H1 (cell line): Measurements from ENCODE around the gene MIA2. TPM values are rescaled to one million over a fixed set of nuclear protein-coding genes. Genes with fewer than 3 reads are reported as not detected.
A peak's percentile ranks its signal among the peaks of the same experiment; 100 is the strongest.

Experiments
- FOSL1 ChIP-seq: IDR thresholded peaks from 2 replicates; pipeline ENCODE4 v1.6.1; 2011; ENCODE audit warnings: mild to moderate bottlenecking, low read depth, low read length, moderate library complexity; ENCODE audit not compliant: insufficient read depth
- GTF2F1 ChIP-seq: IDR thresholded peaks from 2 replicates; pipeline ENCODE4 v1.6.1; 2012; ENCODE audit warnings: low read depth, low read length, improper control_type of control experiment, borderline replicate concordance
- KDM5A ChIP-seq: fragments of 200-600 bp; IDR thresholded peaks from 2 replicates; pipeline ENCODE4 v1.7.1; 2012; ENCODE audit warnings: mild to moderate bottlenecking, low read length, inconsistent platforms, mixed read lengths
- PHF8 ChIP-seq: fragments of 200-600 bp; sonication (generic); conservative IDR thresholded peaks from 2 replicates; pipeline ENCODE4 v1.7.1; 2012; ENCODE audit warnings: low read depth, mild to moderate bottlenecking, inconsistent platforms, low read length, moderate library complexity
- POLR2AphosphoS5 ChIP-seq: IDR thresholded peaks from 2 replicates; pipeline ENCODE4 v1.6.1; 2011; ENCODE audit warnings: low read depth, low read length
- RAD21 ChIP-seq, 2 experiments: IDR thresholded peaks in 1 of 2; conservative IDR thresholded peaks in 1 of 2; 2 replicates each; pipeline ENCODE4 v1.6.1; 2011; ENCODE audit warnings: low read depth in 2 of 2, low read length in 2 of 2, improper control_type of control experiment in 1 of 2, inconsistent platforms in 1 of 2, mild to moderate bottlenecking in 1 of 2, moderate library complexity in 1 of 2
- RBBP5 ChIP-seq: IDR thresholded peaks from 2 replicates; pipeline ENCODE4 v1.7.1; 2012; ENCODE audit warnings: low read depth, mild to moderate bottlenecking, inconsistent platforms, low read length, moderate library complexity, borderline replicate concordance
- TAF7 ChIP-seq: optimal IDR thresholded peaks from 2 replicates; pipeline ENCODE3; 2011; ENCODE audit warnings: low read depth, mild to moderate bottlenecking, inconsistent platforms, low read length, moderate library complexity, borderline replicate concordance
- polyA plus RNA-seq, 7 experiments: library from polyadenylated mRNA; depleted of rRNA in 3 of 7; stranded (reverse) in 5 of 7; unstranded in 2 of 7; fragments of >200 nt in 5 of 7; fragments of 200-250 nt in 2 of 7; gene quantifications; 1 replicate in 5 of 7; 2 replicates in 1 of 7; 4 replicates in 1 of 7; pipeline versions ENCODE4 v1.2.1 to v1.2.3, GENCODE V29; 2011 to 2013; ENCODE audit warnings: missing spikeins in 2 of 7, mixed read lengths in 2 of 7
- total RNA-seq: library from RNA; stranded (reverse); fragmentation: NEBNext Ultra II Directional; extraction: Animal tissue kit (Norgen Biotek cat#: 25700); gene quantifications from 2 replicates; pipeline ENCODE4 v1.2.1, GENCODE V29; 2021
- TF ChIP-seq, protein P1 (sequence below): fragments of 300-600 bp; sonication (generic); IDR thresholded peaks from 2 replicates; pipeline ENCODE4 v1.7.1; 2012; ENCODE audit warnings: low read length, moderate library complexity, mild to moderate bottlenecking, inconsistent platforms; ENCODE audit not compliant: insufficient replicate concordance

MIA2 gene
- total and polyA plus RNA-seq, 2 of the 8 experiments (the other 6 are each of a cell fraction or from before 2014, with no cell fraction given): 10.1 to 15.0 TPM

DNA sequence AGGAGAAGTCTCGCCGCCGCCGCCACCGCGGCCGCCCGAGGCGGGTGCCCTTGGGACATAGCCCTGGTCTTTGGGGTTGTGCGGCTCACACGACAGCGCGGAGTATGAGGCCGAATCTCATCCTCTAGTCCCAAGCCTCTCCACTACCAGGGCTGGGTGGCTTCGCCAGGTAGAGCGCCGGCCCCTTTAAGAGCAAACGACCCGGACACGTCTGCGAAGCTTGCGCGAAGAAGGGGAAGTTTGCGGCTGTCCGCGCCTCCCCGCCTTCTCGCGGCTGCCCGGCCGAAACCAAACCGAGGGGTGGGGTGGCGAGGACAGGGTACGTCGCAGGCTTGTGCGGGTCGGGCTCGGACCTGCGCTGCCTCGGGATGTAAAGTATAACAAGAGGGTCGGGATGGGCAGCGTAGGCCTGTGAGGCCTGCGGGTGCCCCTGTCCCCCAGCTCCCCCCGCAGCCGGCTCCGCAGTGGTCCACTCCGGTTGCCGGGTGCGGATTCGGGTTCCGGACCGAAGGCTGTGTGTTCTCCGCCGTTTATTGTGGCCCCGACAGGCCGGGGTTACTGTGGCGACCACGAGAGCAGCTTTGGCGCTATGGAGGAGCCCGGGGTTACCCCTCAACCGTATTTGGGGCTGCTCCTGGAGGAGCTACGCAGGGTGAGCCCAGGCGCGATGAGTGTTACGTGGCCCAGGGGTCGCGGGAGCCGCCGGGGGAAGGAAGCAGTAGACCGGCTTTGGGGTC lies 33.3 kb downstream of the MIA2 start (continued):
- TF ChIP-seq, protein P1, sequence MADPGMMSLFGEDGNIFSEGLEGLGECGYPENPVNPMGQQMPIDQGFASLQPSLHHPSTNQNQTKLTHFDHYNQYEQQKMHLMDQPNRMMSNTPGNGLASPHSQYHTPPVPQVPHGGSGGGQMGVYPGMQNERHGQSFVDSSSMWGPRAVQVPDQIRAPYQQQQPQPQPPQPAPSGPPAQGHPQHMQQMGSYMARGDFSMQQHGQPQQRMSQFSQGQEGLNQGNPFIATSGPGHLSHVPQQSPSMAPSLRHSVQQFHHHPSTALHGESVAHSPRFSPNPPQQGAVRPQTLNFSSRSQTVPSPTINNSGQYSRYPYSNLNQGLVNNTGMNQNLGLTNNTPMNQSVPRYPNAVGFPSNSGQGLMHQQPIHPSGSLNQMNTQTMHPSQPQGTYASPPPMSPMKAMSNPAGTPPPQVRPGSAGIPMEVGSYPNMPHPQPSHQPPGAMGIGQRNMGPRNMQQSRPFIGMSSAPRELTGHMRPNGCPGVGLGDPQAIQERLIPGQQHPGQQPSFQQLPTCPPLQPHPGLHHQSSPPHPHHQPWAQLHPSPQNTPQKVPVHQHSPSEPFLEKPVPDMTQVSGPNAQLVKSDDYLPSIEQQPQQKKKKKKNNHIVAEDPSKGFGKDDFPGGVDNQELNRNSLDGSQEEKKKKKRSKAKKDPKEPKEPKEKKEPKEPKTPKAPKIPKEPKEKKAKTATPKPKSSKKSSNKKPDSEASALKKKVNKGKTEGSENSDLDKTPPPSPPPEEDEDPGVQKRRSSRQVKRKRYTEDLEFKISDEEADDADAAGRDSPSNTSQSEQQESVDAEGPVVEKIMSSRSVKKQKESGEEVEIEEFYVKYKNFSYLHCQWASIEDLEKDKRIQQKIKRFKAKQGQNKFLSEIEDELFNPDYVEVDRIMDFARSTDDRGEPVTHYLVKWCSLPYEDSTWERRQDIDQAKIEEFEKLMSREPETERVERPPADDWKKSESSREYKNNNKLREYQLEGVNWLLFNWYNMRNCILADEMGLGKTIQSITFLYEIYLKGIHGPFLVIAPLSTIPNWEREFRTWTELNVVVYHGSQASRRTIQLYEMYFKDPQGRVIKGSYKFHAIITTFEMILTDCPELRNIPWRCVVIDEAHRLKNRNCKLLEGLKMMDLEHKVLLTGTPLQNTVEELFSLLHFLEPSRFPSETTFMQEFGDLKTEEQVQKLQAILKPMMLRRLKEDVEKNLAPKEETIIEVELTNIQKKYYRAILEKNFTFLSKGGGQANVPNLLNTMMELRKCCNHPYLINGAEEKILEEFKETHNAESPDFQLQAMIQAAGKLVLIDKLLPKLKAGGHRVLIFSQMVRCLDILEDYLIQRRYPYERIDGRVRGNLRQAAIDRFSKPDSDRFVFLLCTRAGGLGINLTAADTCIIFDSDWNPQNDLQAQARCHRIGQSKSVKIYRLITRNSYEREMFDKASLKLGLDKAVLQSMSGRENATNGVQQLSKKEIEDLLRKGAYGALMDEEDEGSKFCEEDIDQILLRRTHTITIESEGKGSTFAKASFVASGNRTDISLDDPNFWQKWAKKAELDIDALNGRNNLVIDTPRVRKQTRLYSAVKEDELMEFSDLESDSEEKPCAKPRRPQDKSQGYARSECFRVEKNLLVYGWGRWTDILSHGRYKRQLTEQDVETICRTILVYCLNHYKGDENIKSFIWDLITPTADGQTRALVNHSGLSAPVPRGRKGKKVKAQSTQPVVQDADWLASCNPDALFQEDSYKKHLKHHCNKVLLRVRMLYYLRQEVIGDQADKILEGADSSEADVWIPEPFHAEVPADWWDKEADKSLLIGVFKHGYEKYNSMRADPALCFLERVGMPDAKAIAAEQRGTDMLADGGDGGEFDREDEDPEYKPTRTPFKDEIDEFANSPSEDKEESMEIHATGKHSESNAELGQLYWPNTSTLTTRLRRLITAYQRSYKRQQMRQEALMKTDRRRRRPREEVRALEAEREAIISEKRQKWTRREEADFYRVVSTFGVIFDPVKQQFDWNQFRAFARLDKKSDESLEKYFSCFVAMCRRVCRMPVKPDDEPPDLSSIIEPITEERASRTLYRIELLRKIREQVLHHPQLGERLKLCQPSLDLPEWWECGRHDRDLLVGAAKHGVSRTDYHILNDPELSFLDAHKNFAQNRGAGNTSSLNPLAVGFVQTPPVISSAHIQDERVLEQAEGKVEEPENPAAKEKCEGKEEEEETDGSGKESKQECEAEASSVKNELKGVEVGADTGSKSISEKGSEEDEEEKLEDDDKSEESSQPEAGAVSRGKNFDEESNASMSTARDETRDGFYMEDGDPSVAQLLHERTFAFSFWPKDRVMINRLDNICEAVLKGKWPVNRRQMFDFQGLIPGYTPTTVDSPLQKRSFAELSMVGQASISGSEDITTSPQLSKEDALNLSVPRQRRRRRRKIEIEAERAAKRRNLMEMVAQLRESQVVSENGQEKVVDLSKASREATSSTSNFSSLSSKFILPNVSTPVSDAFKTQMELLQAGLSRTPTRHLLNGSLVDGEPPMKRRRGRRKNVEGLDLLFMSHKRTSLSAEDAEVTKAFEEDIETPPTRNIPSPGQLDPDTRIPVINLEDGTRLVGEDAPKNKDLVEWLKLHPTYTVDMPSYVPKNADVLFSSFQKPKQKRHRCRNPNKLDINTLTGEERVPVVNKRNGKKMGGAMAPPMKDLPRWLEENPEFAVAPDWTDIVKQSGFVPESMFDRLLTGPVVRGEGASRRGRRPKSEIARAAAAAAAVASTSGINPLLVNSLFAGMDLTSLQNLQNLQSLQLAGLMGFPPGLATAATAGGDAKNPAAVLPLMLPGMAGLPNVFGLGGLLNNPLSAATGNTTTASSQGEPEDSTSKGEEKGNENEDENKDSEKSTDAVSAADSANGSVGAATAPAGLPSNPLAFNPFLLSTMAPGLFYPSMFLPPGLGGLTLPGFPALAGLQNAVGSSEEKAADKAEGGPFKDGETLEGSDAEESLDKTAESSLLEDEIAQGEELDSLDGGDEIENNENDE: no peak
- TF ChIP-seq FOSL1 (no peak), RAD21 (IDR thresholded peaks at IDR 0.05 in 1 of 2, conservative IDR thresholded peaks at IDR 0.05 in 1 of 2; ENCODE audit: low read depth in 2 of 2, low read length in 2 of 2) (no peak), KDM5A (no peak), POLR2AphosphoS5 (peak; percentile 83), TAF7 (peak; percentile 72), GTF2F1 (no peak), RBBP5 (peak; percentile 75), PHF8 (peak; percentile 64)
- TF ChIP-seq, all 59 proteins: peak for 19
